K562 (cell line): ENCODE results near the gene KHSRP. TPM values are rescaled to one million over a fixed set of nuclear protein-coding genes. Genes with fewer than 3 reads are reported as not detected.

Source experiments
- CGGBP1 ChIP-seq: fragments of 250-450 bp; sonication (Bioruptor Pico); IDR thresholded peaks from 2 replicates; pipeline ENCODE4 v1.9.0; 2021; ENCODE audit warnings: mild to moderate bottlenecking
- CHD4 ChIP-seq: fragments of 200-600 bp; sonication (generic); IDR thresholded peaks from 3 replicates; pipeline ENCODE4 v1.6.1; 2012; ENCODE audit warnings: low read depth, mild to moderate bottlenecking, mixed read lengths, low read length, inconsistent platforms; ENCODE audit not compliant: insufficient read depth, insufficient replicate concordance, poor library complexity, severe bottlenecking
- COPS2 ChIP-seq: fragments of 450-650 bp; conservative IDR thresholded peaks from 2 replicates; pipeline ENCODE4 v1.6.1; 2016; ENCODE audit warnings: mild to moderate bottlenecking, moderate library complexity
- ETS2 ChIP-seq: IDR thresholded peaks from 2 replicates; pipeline ENCODE4 v1.6.1; 2016; ENCODE audit warnings: borderline replicate concordance, missing genetic modification characterization, mild to moderate bottlenecking, moderate library complexity, missing compliant biosample characterization; ENCODE audit not compliant: poor library complexity, severe bottlenecking
- ETV5 ChIP-seq: sonication (generic); formaldehyde crosslinking; IDR thresholded peaks from 2 replicates; pipeline ENCODE4 v1.4.0; 2020; ENCODE audit warnings: low read depth, mild to moderate bottlenecking, missing genetic modification reagents
- FOXM1 ChIP-seq, 2 experiments: fragments of 450-650 bp in 1 of 2; sonication (generic) in 1 of 2; formaldehyde crosslinking in 1 of 2; IDR thresholded peaks; 2 replicates each; pipeline versions ENCODE4 v1.6.1 to v1.9.0; 2017 to 2022; ENCODE audit warnings: low read depth in 2 of 2, mild to moderate bottlenecking in 2 of 2, missing genetic modification reagents in 1 of 2, moderate library complexity in 1 of 2
- FOXO4 ChIP-seq: fragments of 450-650 bp; formaldehyde crosslinking; IDR thresholded peaks from 2 replicates; pipeline ENCODE4 v1.4.0; 2020; ENCODE audit warnings: mild to moderate bottlenecking, moderate library complexity
- ILF3 ChIP-seq: fragments of 450-650 bp; IDR thresholded peaks from 2 replicates; pipeline ENCODE4 v1.6.1; 2018; ENCODE audit warnings: antibody characterized with exemption, mild to moderate bottlenecking, moderate library complexity, borderline replicate concordance
- KLF6 ChIP-seq: fragments of 250-450 bp; sonication (Bioruptor Pico); IDR thresholded peaks from 2 replicates; pipeline ENCODE4 v1.4.0; 2020; ENCODE audit warnings: mild to moderate bottlenecking, moderate library complexity, borderline replicate concordance
- LCOR ChIP-seq: sonication (generic); formaldehyde crosslinking; IDR thresholded peaks from 2 replicates; pipeline ENCODE4 v1.8.0; 2022; ENCODE audit warnings: mild to moderate bottlenecking, missing genetic modification reagents
- NEUROD1 ChIP-seq: fragments of 150-350 bp; IDR thresholded peaks from 2 replicates; pipeline ENCODE4 v1.6.1; 2014; ENCODE audit warnings: borderline replicate concordance, low read length, low read depth; ENCODE audit not compliant: partially characterized antibody
- NFE2 ChIP-seq: IDR thresholded peaks from 2 replicates; pipeline ENCODE4 v1.6.1; 2014; ENCODE audit warnings: antibody characterized with exemption, low read depth
- NFRKB ChIP-seq: fragments of 450-650 bp; IDR thresholded peaks from 2 replicates; pipeline ENCODE4 v1.6.1; 2016; ENCODE audit warnings: low read depth
- PHTF2 ChIP-seq: fragments of 250-450 bp; sonication (Bioruptor Pico); IDR thresholded peaks from 2 replicates; pipeline ENCODE4 v1.5.0; 2021; ENCODE audit warnings: mild to moderate bottlenecking
- PKNOX1 ChIP-seq: fragments of 450-650 bp; IDR thresholded peaks from 2 replicates; pipeline ENCODE4 v1.6.1; 2016
- POLR2A ChIP-seq: fragments of 450-650 bp; conservative IDR thresholded peaks from 2 replicates; pipeline ENCODE4 v1.6.1; 2016
- PRPF4 ChIP-seq: fragments of 200-400 bp; formaldehyde crosslinking; IDR thresholded peaks from one replicate; pipeline ENCODE4 v1.6.1; 2017; ENCODE audit warnings: low read length, low read depth, mild to moderate bottlenecking; ENCODE audit not compliant: insufficient read depth, poor library complexity, severe bottlenecking
- RBM14 ChIP-seq: fragments of 200-400 bp; formaldehyde crosslinking; IDR thresholded peaks from 2 replicates; pipeline ENCODE4 v1.6.1; 2018; ENCODE audit warnings: low read depth, mild to moderate bottlenecking, low read length, moderate library complexity, borderline replicate concordance; ENCODE audit not compliant: insufficient read depth
- RFX1 ChIP-seq: fragments of 450-650 bp; IDR thresholded peaks from 2 replicates; pipeline ENCODE4 v1.6.1; 2016; ENCODE audit warnings: mild to moderate bottlenecking, moderate library complexity
- TBL1XR1 ChIP-seq, 2 experiments: IDR thresholded peaks; 2 replicates each; pipeline ENCODE4 v1.6.1; 2012; ENCODE audit warnings: improper control_type of control experiment in 2 of 2, low read length in 2 of 2, mild to moderate bottlenecking in 1 of 2
- TCF7L2 ChIP-seq: fragments of 150-350 bp; IDR thresholded peaks from 2 replicates; pipeline ENCODE4 v1.6.1; 2016; ENCODE audit warnings: low read depth, mild to moderate bottlenecking, low read length, moderate library complexity
- ZC3H11A ChIP-seq: IDR thresholded peaks from 2 replicates; pipeline ENCODE4 v1.6.1; 2012; ENCODE audit warnings: low read depth, low read length, improper control_type of control experiment
- ZC3H4 ChIP-seq: sonication (generic); formaldehyde crosslinking; IDR thresholded peaks from 2 replicates; pipeline ENCODE4 v1.9.0; 2021; ENCODE audit warnings: missing genetic modification reagents, borderline replicate concordance
- ZNF280B ChIP-seq: fragments of 250-450 bp; sonication (Bioruptor Pico); IDR thresholded peaks from 2 replicates; pipeline ENCODE4 v1.5.1; 2021; ENCODE audit warnings: mild to moderate bottlenecking
- ZNF324 ChIP-seq: fragments of 250-450 bp; sonication (Bioruptor Pico); IDR thresholded peaks from 2 replicates; pipeline ENCODE4 v1.4.0; 2020; ENCODE audit warnings: mild to moderate bottlenecking
- ZNF79 ChIP-seq: fragments of 250-450 bp; sonication (Bioruptor Pico); IDR thresholded peaks from 2 replicates; pipeline ENCODE4 v1.4.0; 2020; ENCODE audit warnings: low read depth, mild to moderate bottlenecking, moderate library complexity
- polyA plus RNA-seq, 8 experiments: library from polyadenylated mRNA; depleted of rRNA in 4 of 8; stranded (reverse) in 5 of 8; unstranded in 3 of 8; fragments of >200 nt; fragmentation: Nextera tagmentation in 2 of 8; fragmentation: Illumina TruSeq in 1 of 8; extraction: Ambion mirVana in 2 of 8; extraction: Trizol in 1 of 8; gene quantifications; 2 replicates each; pipeline versions ENCODE4 v1.2.1 to v1.2.3, GENCODE V29; 2011 to 2014; ENCODE audit warnings: inconsistent platforms in 1 of 8, missing spikeins in 1 of 8
- total RNA-seq, 7 experiments: library from RNA; depleted of rRNA in 6 of 7; stranded (reverse); fragments of >200 nt in 6 of 7; fragmentation: Illumina TruSeq in 2 of 7; extraction: Trizol in 2 of 7; gene quantifications; 2 replicates each; pipeline versions ENCODE4 v1.2.1 to v1.2.3, GENCODE V29; 2011 to 2021; ENCODE audit warnings: low replicate concordance in 1 of 7

The KHSRP gene
- total and polyA plus RNA-seq, 9 of the 15 experiments (the other 6 are each of a cell fraction or from before 2014, with no cell fraction given) = 4.2 to 564 (median 139) TPM

- no peak for TF ChIP-seq ETS2 (tag)
- no peak for TF ChIP-seq ZC3H11A
- no peak for TF ChIP-seq CHD4
- no peak for TF ChIP-seq NFRKB
- no peak for TF ChIP-seq NFE2
- no peak for TF ChIP-seq ZNF280B (CRISPR knock-in tag)
- no peak; the same call in none of the 2 replicates for TF ChIP-seq ETV5 (CRISPR knock-in tag)
- TF ChIP-seq ZNF324 (CRISPR knock-in tag) = no peak
- TF ChIP-seq TCF7L2 = no peak
- TF ChIP-seq LCOR (CRISPR knock-in tag) = no peak
- peak; percentile 100 for TF ChIP-seq PKNOX1
- no peak for TF ChIP-seq ILF3
- TF ChIP-seq FOXM1 (IDR thresholded peaks at IDR 0.05; ENCODE audit: low read depth) = no peak; the same call in 1 of the 2 replicates
- TF ChIP-seq FOXM1 (CRISPR knock-in tag; IDR thresholded peaks at IDR 0.05; ENCODE audit: low read depth) = no peak
- no peak for TF ChIP-seq FOXO4 (CRISPR knock-in tag)
- TF ChIP-seq COPS2 = no peak
- no peak for TF ChIP-seq TBL1XR1 (IDR thresholded peaks at IDR 0.05; ENCODE audit: low read length in 2 of 2)
- TF ChIP-seq POLR2A = peak; percentile 84
- TF ChIP-seq CGGBP1 (CRISPR knock-in tag) = no peak
- TF ChIP-seq RFX1 = no peak
- no peak for TF ChIP-seq ZC3H4 (CRISPR knock-in tag)
- no peak for TF ChIP-seq RBM14
- peak; percentile 100 for TF ChIP-seq NEUROD1
- no peak for TF ChIP-seq PRPF4
- no peak for TF ChIP-seq PHTF2 (CRISPR knock-in tag)
- no peak for TF ChIP-seq ZNF79 (CRISPR knock-in tag)
- no peak for TF ChIP-seq KLF6 (CRISPR knock-in tag)
These were observed 52.0 kb downstream of the KHSRP start, which contains the start of gene ALKBH7 (continued) for GRCh38 chr19:6372594-6373095.
